H1 (cell line): ENCODE results near the gene TMCO2. TPM values are rescaled to one million over a fixed set of nuclear protein-coding genes. Genes with fewer than 3 reads are reported as not detected.

Source experiments
- CTCF ChIA-PET: fragments of 300-600 bp; sonication (Branson Sonifier 250); formaldehyde crosslinking; loops from one replicate; lab custom pipeline; 2021; ENCODE audit not compliant: partially characterized antibody; lab: Charles Lee
- POLR2A ChIA-PET: fragments of 300-600 bp; sonication (Branson Sonifier 250); formaldehyde crosslinking; loops from one replicate; lab custom pipeline; 2021; ENCODE audit warnings: inconsistent platforms; ENCODE audit not compliant: partially characterized antibody; lab: Charles Lee
- DNase-seq, 2 experiments: peaks; one replicate each; pipeline versions ENCODE4 v3.0.0 to v3.0.0-alpha.2; 2010 to 2022; ENCODE audit warnings: low spot score in 2 of 2, low read depth in 1 of 2, mixed read lengths in 1 of 2
- FAIRE-seq: peaks from 2 replicates; lab custom pipeline; 2011; peaks lifted over from hg19 to GRCh38; lab: Jason Lieb, UNC
- H2AFZ ChIP-seq: 2 replicates; pipeline ENCODE4 v1.8.1; 2012; ENCODE audit warnings: low read length, inconsistent platforms
- H2AK5ac ChIP-seq: 2 replicates; pipeline ENCODE4 v1.6.1; 2013; ENCODE audit warnings: low read depth, low read length
- H2BK120ac ChIP-seq: replicated peaks from 2 replicates; pipeline ENCODE3; 2013; ENCODE audit warnings: low read depth, low read length, inconsistent platforms
- H2BK12ac ChIP-seq: 2 replicates; pipeline ENCODE4 v1.6.1; 2013; ENCODE audit warnings: low read depth, low read length
- H2BK15ac ChIP-seq: 2 replicates; pipeline ENCODE4 v1.6.1; 2013; ENCODE audit warnings: low read length
- H2BK20ac ChIP-seq: 2 replicates; pipeline ENCODE4 v1.6.1; 2013; ENCODE audit warnings: low read length
- H2BK5ac ChIP-seq: 2 replicates; pipeline ENCODE4 v1.6.1; 2013; ENCODE audit warnings: low read depth, low read length
- H3K14ac ChIP-seq: 2 replicates; pipeline ENCODE4 v1.6.1; 2013; ENCODE audit warnings: inconsistent platforms; ENCODE audit not compliant: insufficient read length
- H3K18ac ChIP-seq: 2 replicates; pipeline ENCODE4 v1.6.1; 2013; ENCODE audit warnings: low read length; ENCODE audit errors: extremely low read depth
- H3K23ac ChIP-seq: 2 replicates; pipeline ENCODE4 v1.6.1; 2013; ENCODE audit warnings: inconsistent platforms; ENCODE audit not compliant: insufficient read length
- H3K23me2 ChIP-seq: 2 replicates; pipeline ENCODE4 v1.6.1; 2013; ENCODE audit warnings: low read depth, low read length
- H3K27ac ChIP-seq: 2 replicates; pipeline ENCODE4 v1.6.1; 2011; ENCODE audit warnings: low read depth, low read length, inconsistent platforms
- H3K27me3 ChIP-seq, 4 experiments: replicated peaks in 1 of 4; 1 replicate in 1 of 4; 2 replicates in 3 of 4; pipeline versions ENCODE4 v1.6.1 to v1.8.1; 2011 to 2013; ENCODE audit warnings: low read length in 3 of 4, mild to moderate bottlenecking in 3 of 4, inconsistent platforms in 2 of 4, mixed read lengths in 2 of 4, moderate library complexity in 1 of 4; ENCODE audit not compliant: control insufficient read depth in 3 of 4, insufficient read depth in 3 of 4; ENCODE audit errors: extremely low read depth in 1 of 4
- H3K36me3 ChIP-seq, 4 experiments: 2 replicates each; pipeline versions ENCODE4 v1.6.1 to v1.8.1; 2011 to 2013; ENCODE audit warnings: mild to moderate bottlenecking in 4 of 4, low read length in 3 of 4, moderate library complexity in 2 of 4, control low read depth in 1 of 4, inconsistent platforms in 1 of 4; ENCODE audit not compliant: insufficient read depth in 4 of 4, control insufficient read depth in 2 of 4
- H3K4ac ChIP-seq: replicated peaks from 2 replicates; pipeline ENCODE3; 2013; ENCODE audit warnings: low read length, low read depth, mixed read lengths, inconsistent platforms; ENCODE audit not compliant: insufficient read length
- H3K4me1 ChIP-seq, 4 experiments: replicated peaks in 1 of 4; 1 replicate in 1 of 4; 2 replicates in 3 of 4; pipeline versions ENCODE4 v1.6.1 to v1.8.1; 2011 to 2013; ENCODE audit warnings: low read length in 3 of 4, inconsistent platforms in 2 of 4, mixed read lengths in 1 of 4; ENCODE audit not compliant: insufficient read depth in 4 of 4, control insufficient read depth in 3 of 4
- H3K4me2 ChIP-seq, 2 experiments: 2 replicates each; pipeline versions ENCODE4 v1.6.1 to v1.8.1; 2011 to 2013; ENCODE audit warnings: low read depth in 2 of 2, low read length in 2 of 2, control low read depth in 1 of 2, inconsistent platforms in 1 of 2, mild to moderate bottlenecking in 1 of 2; ENCODE audit not compliant: insufficient read depth in 1 of 2
- H3K4me3 ChIP-seq, 4 experiments: fragments of 200-600, 300-600 bp in 1 of 4; sonication (generic), shearing (Covaris generic), sonication (Bioruptor Twin) in 1 of 4; 2 replicates each; pipeline versions ENCODE4 v1.5.1 to v1.8.1; 2011 to 2016; ENCODE audit warnings: low read length in 4 of 4, low read depth in 3 of 4, control low read depth in 2 of 4, inconsistent platforms in 2 of 4, mild to moderate bottlenecking in 2 of 4, mixed read lengths in 1 of 4, moderate library complexity in 1 of 4; ENCODE audit not compliant: insufficient read depth in 2 of 4; ENCODE audit errors: extremely low read depth in 1 of 4
- H3K56ac ChIP-seq: replicated peaks from 2 replicates; pipeline ENCODE3; 2013; ENCODE audit warnings: low read depth, mild to moderate bottlenecking, mixed read lengths, low read length, inconsistent platforms; ENCODE audit not compliant: insufficient read length
- H3K79me1 ChIP-seq: 2 replicates; pipeline ENCODE4 v1.6.1; 2013; ENCODE audit warnings: low read depth, low read length, control low read depth
- H3K79me2 ChIP-seq, 2 experiments: 2 replicates each; pipeline versions ENCODE4 v1.6.1 to v1.8.1; 2012 to 2013; ENCODE audit warnings: low read length in 2 of 2, mild to moderate bottlenecking in 2 of 2, inconsistent platforms in 1 of 2; ENCODE audit not compliant: insufficient read depth in 2 of 2, control insufficient read depth in 1 of 2
- H3K9ac ChIP-seq, 4 experiments: replicated peaks in 1 of 4; 1 replicate in 1 of 4; 2 replicates in 3 of 4; pipeline versions ENCODE4 v1.6.1 to v1.8.1; 2011 to 2013; ENCODE audit warnings: low read depth in 3 of 4, low read length in 3 of 4, control low read depth in 2 of 4, mild to moderate bottlenecking in 2 of 4, moderate library complexity in 2 of 4, inconsistent platforms in 1 of 4; ENCODE audit errors: extremely low read depth in 1 of 4
- H3K9me3 ChIP-seq, 2 experiments: 2 replicates each; pipeline versions ENCODE4 v1.6.1 to v1.8.1; 2012 to 2013; ENCODE audit warnings: mild to moderate bottlenecking in 2 of 2, moderate library complexity in 2 of 2, control low read depth in 1 of 2, inconsistent platforms in 1 of 2, low read depth in 1 of 2, low read length in 1 of 2, mixed read lengths in 1 of 2; ENCODE audit not compliant: insufficient read depth in 2 of 2
- H4K20me1 ChIP-seq, 2 experiments: replicated peaks in 1 of 2; 2 replicates each; pipeline versions ENCODE3 to v1.8.1; 2011 to 2013; ENCODE audit warnings: inconsistent platforms in 2 of 2, low read length in 2 of 2, mild to moderate bottlenecking in 1 of 2; ENCODE audit not compliant: insufficient read depth in 2 of 2, control insufficient read depth in 1 of 2
- H4K5ac ChIP-seq: 2 replicates; pipeline ENCODE4 v1.6.1; 2013; ENCODE audit warnings: low read length, low read depth, mixed read lengths, inconsistent platforms; ENCODE audit not compliant: insufficient read length
- H4K8ac ChIP-seq: 2 replicates; pipeline ENCODE4 v1.8.0; 2013; ENCODE audit warnings: mild to moderate bottlenecking, moderate library complexity, low read length, inconsistent platforms; ENCODE audit not compliant: insufficient read depth; ENCODE audit errors: extremely low read depth
- H4K91ac ChIP-seq: replicated peaks from 2 replicates; pipeline ENCODE3; 2013; ENCODE audit warnings: low read length, mixed read lengths, inconsistent platforms; ENCODE audit not compliant: insufficient read length
- BRCA1 ChIP-seq: IDR thresholded peaks from 2 replicates; pipeline ENCODE4 v1.6.1; 2012; ENCODE audit warnings: low read depth, low read length, improper control_type of control experiment
- JUND ChIP-seq: IDR thresholded peaks from 2 replicates; pipeline ENCODE4 v1.6.1; 2011; ENCODE audit warnings: mild to moderate bottlenecking, improper control_type of control experiment, low read length
- USF2 ChIP-seq: IDR thresholded peaks from 2 replicates; pipeline ENCODE4 v1.6.1; 2011; ENCODE audit warnings: low read length, improper control_type of control experiment
- WGBS, 2 experiments: shearing (Covaris generic) in 1 of 2; methylation state at CpG; one replicate each; pipeline versions ENCODE4 v1.1.6 to v1.1.7; 2013 to 2015; ENCODE audit warnings: low lambda C conversion rate in 2 of 2, mixed read lengths in 2 of 2, inconsistent platforms in 1 of 2, low coverage in 1 of 2, missing lambda C conversion rate in 1 of 2; ENCODE audit not compliant: insufficient replicate concordance in 2 of 2, insufficient coverage in 1 of 2, insufficient read length in 1 of 2; ENCODE audit errors: extremely low coverage in 1 of 2, missing lambda C conversion rate in 1 of 2; 5-methylcytosine and 5-hydroxymethylcytosine counted together
- polyA plus RNA-seq, 7 experiments: library from polyadenylated mRNA; depleted of rRNA in 3 of 7; stranded (reverse) in 5 of 7; unstranded in 2 of 7; fragments of >200 nt in 5 of 7; fragments of 200-250 nt in 2 of 7; gene quantifications; 1 replicate in 5 of 7; 2 replicates in 1 of 7; 4 replicates in 1 of 7; pipeline versions ENCODE4 v1.2.1 to v1.2.3, GENCODE V29; 2011 to 2013; ENCODE audit warnings: missing spikeins in 2 of 7, mixed read lengths in 2 of 7
- total RNA-seq: library from RNA; stranded (reverse); fragmentation: NEBNext Ultra II Directional; extraction: Animal tissue kit (Norgen Biotek cat#: 25700); gene quantifications from 2 replicates; pipeline ENCODE4 v1.2.1, GENCODE V29; 2021

The TMCO2 gene
- total and polyA plus RNA-seq, 2 of the 8 experiments (the other 6 are each of a cell fraction or from before 2014, with no cell fraction given): not detected

DNA sequence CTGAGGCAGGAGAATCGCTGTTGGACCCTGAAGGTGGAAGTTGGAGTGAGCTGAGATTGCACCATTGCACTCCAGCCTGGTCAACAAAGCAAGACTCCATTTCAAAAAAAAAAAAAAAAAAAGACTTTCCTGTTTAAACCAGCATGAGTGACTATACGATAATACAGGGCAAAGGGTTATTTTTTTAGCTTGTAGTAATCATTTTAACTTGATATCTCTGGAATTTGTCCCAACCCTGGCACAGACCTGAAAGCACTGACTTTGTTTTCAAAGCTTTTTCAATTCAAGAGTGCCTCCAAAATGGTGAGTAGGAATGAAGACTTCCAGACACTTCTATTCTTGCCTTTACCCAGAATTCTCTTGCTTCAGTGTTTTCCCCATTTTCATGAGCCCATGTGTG lies 4.4 kb upstream of the TMCO2 start:
- Histone ChIP-seq H3K9me3 (no peaks in the 10 kb centered on the region), H3K14ac (no peak overlapping the region), H2BK120ac (no peak overlapping the region), H3K4me3 (no peak overlapping the region), H3K36me3 (peaks cover 0 to 6% (median 2%) of the 10 kb centered on the region in 4 experiments; a peak in 4 of 8 replicates), H3K27me3 (peaks cover 0 to 1% (median 0%) of the 10 kb centered on the region in 4 experiments; a peak in 1 of 7 replicates), H3K4me1 (no peaks in the 10 kb centered on the region), H3K79me2 (no peaks in the 10 kb centered on the region), H3K27ac (no peak overlapping the region), H2BK20ac (no peak overlapping the region), H2BK15ac (no peak overlapping the region), H2BK5ac (no peak overlapping the region), H3K4me2 (no peak overlapping the region), H4K91ac (no peak overlapping the region), H3K18ac (no peak overlapping the region), H4K20me1 (no peaks in the 10 kb centered on the region), H3K23me2 (no peaks in the 10 kb centered on the region), H3K79me1 (no peaks in the 10 kb centered on the region), H3K9ac (no peak overlapping the region), H4K8ac (no peak overlapping the region), H4K5ac (no peak overlapping the region), H3K56ac (no peak overlapping the region), H2AFZ (no peak overlapping the region), H3K4ac (no peak overlapping the region), H3K23ac (no peak overlapping the region), H2AK5ac (no peak overlapping the region), H2BK12ac (no peak overlapping the region)
- ChIA-PET POLR2A (interaction anchor here (0.9 to 1.0 kb wide), 3 partner anchors 8 to 14 kb away, joined by 3 to 5 read pairs (median 3); no protein-coding TSS in a partner anchor), CTCF (interaction anchor here (0.6 to 1.9 kb wide), 5 partner anchors 58 to 635 kb away, joined by 3 to 7 read pairs (median 4); no protein-coding TSS in a partner anchor)
- no peak for DNase-seq
- TF ChIP-seq BRCA1: no peak
- TF ChIP-seq USF2: no peak
- no peak for TF ChIP-seq JUND
- WGBS, 2 experiments: 88% methylated on average over 2 of the region's 2 CpGs; no CpG with 5 or more reads in 1 of the 2 experiments
- no peak for FAIRE-seq
